ENCODE data around the gene LRCH4.
A peak's percentile ranks its signal among the peaks of the same experiment; 100 is the strongest.

LRCH4 gene

GRCh38 chr7:100604976-100605911 lies 19.3 kb upstream of the LRCH4 start:
- TF ChIP-seq CTCF (IDR thresholded peaks at IDR 0.05; ENCODE audit: low read depth, low read length), result no peak
- H3K4me3 ChIP-seq (ENCODE audit: low read depth, low read length), result peak overlapping the region; percentile 53
- DNase-seq (ENCODE audit: low read depth, low spot score), result peak; percentile 22
- in situ Hi-C loops (cut with HindIII; ENCODE audit: low sequenced_read_pairs), result no loop called here

DNA sequence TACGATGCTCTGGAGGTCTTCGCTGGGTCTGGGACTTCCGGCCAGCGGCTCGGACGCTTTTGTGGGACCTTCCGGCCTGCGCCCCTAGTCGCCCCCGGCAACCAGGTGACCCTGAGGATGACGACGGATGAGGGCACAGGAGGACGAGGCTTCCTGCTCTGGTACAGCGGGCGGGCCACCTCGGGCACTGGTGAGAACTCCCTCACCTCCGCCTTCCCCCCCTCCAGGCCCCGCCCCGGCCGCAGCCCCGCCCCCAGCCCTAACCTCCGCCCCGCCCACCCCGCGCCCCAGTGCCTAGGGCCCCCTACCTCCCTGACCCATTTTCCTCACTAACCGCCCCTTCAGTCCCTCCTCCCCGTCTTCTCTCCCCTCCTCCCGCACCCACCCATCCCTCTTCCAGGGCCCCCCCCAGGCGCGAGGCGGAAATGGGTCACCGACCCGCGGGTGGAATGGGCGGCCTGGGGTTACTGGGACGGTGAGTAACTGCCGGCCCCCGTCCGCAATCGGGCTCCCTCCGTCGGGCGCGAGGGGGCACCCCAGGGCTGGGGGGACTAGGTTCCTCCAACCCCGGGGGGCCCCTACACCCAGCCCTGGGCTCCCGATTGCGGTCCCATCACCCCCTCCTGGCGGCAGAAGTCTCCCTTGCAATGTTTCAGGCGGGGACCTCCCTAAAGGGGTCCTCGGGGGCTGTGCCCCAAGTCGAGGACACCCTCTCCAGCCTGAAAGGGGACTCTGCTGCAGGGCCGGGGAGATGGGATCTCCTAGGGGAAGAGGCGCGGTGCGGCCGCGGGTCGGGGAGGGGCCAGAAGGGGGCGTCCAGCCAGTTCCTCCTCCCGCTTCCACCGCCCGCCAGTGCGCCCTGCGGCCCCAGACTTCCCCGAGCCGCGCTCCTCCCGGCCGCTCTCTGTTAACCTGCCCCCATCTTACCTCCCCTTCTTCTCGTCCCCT lies 18.4 kb upstream of the LRCH4 start:
- DNase-seq (ENCODE audit: low read depth, low spot score), result peak; percentile 84

GRCh38 chr7:100603726-100604027 lies 17.7 kb upstream of the LRCH4 start:
- in situ Hi-C loops (cut with HindIII; ENCODE audit: low sequenced_read_pairs), result no loop called here
- peak overlapping the region; percentile 53 for H3K4me3 ChIP-seq (ENCODE audit: low read depth, low read length)
- DNase-seq (ENCODE audit: low read depth, low spot score), result peak; percentile 43
- no peak for TF ChIP-seq CTCF (IDR thresholded peaks at IDR 0.05; ENCODE audit: low read depth, low read length)

More for the DNA sequence above, 18.4 kb upstream of the LRCH4 start:
- in situ Hi-C loops (cut with HindIII; ENCODE audit: low sequenced_read_pairs), result no loop called here
- H3K4me3 ChIP-seq (ENCODE audit: low read depth, low read length), result peak overlapping the region; percentile 53
- TF ChIP-seq CTCF (IDR thresholded peaks at IDR 0.05; ENCODE audit: low read depth, low read length), result peak; percentile 50

DNA sequence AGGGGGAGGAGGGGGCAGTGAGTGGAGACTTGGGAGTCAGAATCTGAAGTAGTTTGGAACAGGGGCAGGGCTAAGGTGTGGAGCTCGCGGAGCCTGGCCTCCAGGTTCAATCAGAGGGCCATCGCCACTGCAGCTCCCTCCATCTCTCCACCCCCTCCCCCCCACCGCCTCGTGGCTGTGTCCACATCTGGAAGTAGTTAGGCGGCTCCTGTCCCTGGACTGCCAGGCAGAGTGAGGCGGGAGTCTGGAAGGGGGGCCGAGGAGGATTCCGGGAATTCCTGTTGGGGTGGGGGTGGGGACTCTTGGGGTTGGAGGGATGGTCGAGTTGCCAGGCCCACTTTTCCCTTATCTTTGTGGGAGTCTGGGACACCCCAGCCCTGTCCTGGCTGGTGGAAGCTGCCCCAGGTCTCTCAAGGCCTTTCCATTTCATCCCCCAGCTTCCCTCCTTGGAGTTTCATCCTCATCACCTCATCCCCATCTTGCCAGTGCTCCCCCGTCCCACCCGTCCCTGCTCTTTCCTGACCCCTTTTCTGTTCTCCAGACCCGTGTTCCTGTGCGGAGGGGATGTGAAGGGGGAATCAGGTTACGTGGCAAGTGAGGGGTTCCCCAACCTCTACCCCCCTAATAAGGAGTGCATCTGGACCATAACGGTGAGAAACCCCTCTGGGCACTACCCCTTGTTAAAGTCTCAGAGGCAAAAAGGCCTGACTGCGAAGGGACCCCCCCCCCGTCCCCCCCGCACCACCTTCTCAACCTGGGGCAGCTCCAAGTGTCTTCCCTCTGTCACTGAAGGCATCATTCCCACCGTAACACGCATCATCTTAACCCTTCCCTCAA lies 17.2 kb upstream of the LRCH4 start:
- peak overlapping the region; percentile 53 for H3K4me3 ChIP-seq (ENCODE audit: low read depth, low read length)
- in situ Hi-C loops (cut with HindIII; ENCODE audit: low sequenced_read_pairs), result no loop called here
- no peak for TF ChIP-seq CTCF (IDR thresholded peaks at IDR 0.05; ENCODE audit: low read depth, low read length)
- DNase-seq (ENCODE audit: low read depth, low spot score), result peak; percentile 89

- TF ChIP-seq CTCF (IDR thresholded peaks at IDR 0.05; ENCODE audit: low read depth, low read length), result no peak
- no peak for DNase-seq (ENCODE audit: low read depth, low spot score)
- no peak overlapping the region for H3K4me3 ChIP-seq (ENCODE audit: low read depth, low read length)
- in situ Hi-C loops (cut with HindIII; ENCODE audit: low sequenced_read_pairs), result no loop called here
Observed at GRCh38 chr7:100600730-100601038, 14.8 kb upstream of the LRCH4 start.

All from astrocyte of the spinal cord (primary cell).